B cell (primary cell): ENCODE results near the gene LILRB1. TPM values are rescaled to one million over a fixed set of nuclear protein-coding genes. Genes with fewer than 3 reads are reported as not detected.
"Not testable (repeated sequence)": the region's sequence is repeated elsewhere in the genome, so short reads cannot be mapped to it uniquely, and the experiment has no call there.

ENCODE experiments used
- ATAC-seq: fragments of 200-7000 bp; cut with Tn5 transposase; one replicate; pipeline ENCODE4 v1.10.0; 2021; ENCODE audit warnings: low read depth, mild to moderate bottlenecking, moderate number of reproducible peaks, moderate library complexity
- CTCF ChIA-PET: fragments of 350-600 bp; sonication (Branson Sonifier 250); formaldehyde crosslinking; loops from one replicate; lab custom pipeline; 2021; ENCODE audit warnings: antibody characterized with exemption, inconsistent platforms; lab: Charles Lee
- POLR2A ChIA-PET: fragments of 350-600 bp; sonication (Branson Sonifier 250); formaldehyde crosslinking; loops from one replicate; lab custom pipeline; 2021; ENCODE audit warnings: antibody characterized with exemption; lab: Charles Lee
- DNase-seq: peaks from one replicate; pipeline ENCODE4 v3.0.0; 2013
- H2AFZ ChIP-seq: 2 replicates; pipeline ENCODE4 v1.6.1; 2012; ENCODE audit warnings: mild to moderate bottlenecking, low read depth, low read length; ENCODE audit not compliant: insufficient read depth, poor library complexity, severe bottlenecking
- H3K27ac ChIP-seq, 2 donors: 1 replicate in 1 of 2; 2 replicates in 1 of 2; pipeline ENCODE4 v1.5.1; 2012 to 2013; ENCODE audit warnings: low read length in 2 of 2, mild to moderate bottlenecking in 2 of 2, moderate library complexity in 1 of 2
- H3K27me3 ChIP-seq, 4 experiments: fragments of 200-600 bp in 1 of 4; sonication (generic) in 1 of 4; replicated peaks in 1 of 4; 1 replicate in 2 of 4; 2 replicates in 2 of 4; pipeline versions ENCODE4 v1.6.1 to v1.7.0; 2013 to 2016; ENCODE audit warnings: low read length in 3 of 4, mild to moderate bottlenecking in 2 of 4, mixed read lengths in 1 of 4, moderate library complexity in 1 of 4; ENCODE audit not compliant: insufficient read depth in 4 of 4, control insufficient read depth in 3 of 4; ENCODE audit errors: control extremely low read depth in 1 of 4
- H3K36me3 ChIP-seq, 2 experiments: replicated peaks in 1 of 2; 1 replicate in 1 of 2; 2 replicates in 1 of 2; pipeline versions ENCODE4 v1.6.1 to v1.7.1; 2013; ENCODE audit warnings: low read length in 1 of 2; ENCODE audit not compliant: insufficient read depth in 2 of 2, control insufficient read depth in 1 of 2; ENCODE audit errors: control extremely low read depth in 1 of 2, extremely low read depth in 1 of 2
- H3K4me1 ChIP-seq, 2 donors: fragments of 200-600 bp in 1 of 2; sonication (generic) in 1 of 2; 1 replicate in 1 of 2; 2 replicates in 1 of 2; pipeline versions ENCODE4 v1.5.1 to v1.6.1; 2013 to 2017; ENCODE audit warnings: low read length in 2 of 2; ENCODE audit not compliant: control insufficient read depth in 2 of 2, insufficient read depth in 2 of 2
- H3K4me2 ChIP-seq: replicated peaks from 2 replicates; pipeline ENCODE3; 2012; ENCODE audit warnings: mild to moderate bottlenecking, low read depth, low read length; ENCODE audit not compliant: poor library complexity, severe bottlenecking
- H3K4me3 ChIP-seq, 5 experiments: fragments of 200-600 bp in 1 of 5; sonication (generic) in 1 of 5; 1 replicate in 3 of 5; 2 replicates in 2 of 5; pipeline versions ENCODE4 v1.5.1 to v1.7.0; 2011 to 2016; ENCODE audit warnings: low read length in 4 of 5, mild to moderate bottlenecking in 4 of 5, low read depth in 2 of 5, control low read depth in 1 of 5, moderate library complexity in 1 of 5; ENCODE audit not compliant: insufficient read depth in 1 of 5; ENCODE audit errors: control extremely low read depth in 1 of 5, extremely low read depth in 1 of 5
- H3K79me2 ChIP-seq: fragments of 200-600 bp; sonication (generic); one replicate; pipeline ENCODE4 v1.6.0; 2016; ENCODE audit warnings: low read length; ENCODE audit not compliant: control insufficient read depth, insufficient read depth
- H3K9ac ChIP-seq: fragments of 200-600 bp; sonication (generic); 2 replicates; pipeline ENCODE4 v1.6.1; 2017; ENCODE audit warnings: mild to moderate bottlenecking, low read length, moderate library complexity
- H3K9me3 ChIP-seq, 3 donors: one replicate each; pipeline versions ENCODE4 v1.6.1 to v1.7.1; 2013; ENCODE audit warnings: low read length in 2 of 3; ENCODE audit not compliant: control insufficient read depth in 2 of 3, insufficient read depth in 1 of 3; ENCODE audit errors: control extremely low read depth in 1 of 3
- H4K20me1 ChIP-seq: 2 replicates; pipeline ENCODE4 v1.6.0; 2012; ENCODE audit warnings: mild to moderate bottlenecking, low read length; ENCODE audit not compliant: insufficient read depth, control insufficient read depth, poor library complexity, severe bottlenecking
- H3K27ac Mint-ChIP-seq: one replicate; pipeline ENCODE4 v1.8.0; 2021; ENCODE audit warnings: mixed read lengths
- H3K27me3 Mint-ChIP-seq: one replicate; pipeline ENCODE4 v1.8.0; 2021; ENCODE audit warnings: mixed read lengths
- H3K4me1 Mint-ChIP-seq: one replicate; pipeline ENCODE4 v1.8.0; 2021; ENCODE audit warnings: mixed read lengths
- H3K4me3 Mint-ChIP-seq: one replicate; pipeline ENCODE4 v1.8.0; 2021; ENCODE audit warnings: mixed read lengths
- H3K9me3 Mint-ChIP-seq: one replicate; pipeline ENCODE4 v1.8.0; 2022; ENCODE audit warnings: mixed read lengths; ENCODE audit not compliant: insufficient read depth
- EZH2 ChIP-seq: IDR thresholded peaks from 2 replicates; pipeline ENCODE4 v1.6.1; 2012; ENCODE audit warnings: borderline replicate concordance, low read depth, mild to moderate bottlenecking, moderate library complexity, low read length; ENCODE audit not compliant: insufficient read depth, poor library complexity, severe bottlenecking
- WGBS: methylation state at CpG from one replicate; pipeline ENCODE4 v1.1.5; 2013; ENCODE audit warnings: missing lambda C conversion rate; ENCODE audit not compliant: insufficient coverage; 5-methylcytosine and 5-hydroxymethylcytosine counted together
- intact Hi-C: fragments of 100-400 bp; cut with micrococcal nuclease; formaldehyde crosslinking; loops from one replicate; pipeline ENCODE4 v1.10.0; 2022
- polyA plus RNA-seq: library from polyadenylated mRNA; depleted of rRNA; stranded (reverse); fragments of >200 nt; gene quantifications from 2 replicates; pipeline ENCODE4 v1.2.3, GENCODE V29; 2012
- total RNA-seq, 2 donors: library from RNA; stranded (reverse); fragments of 120-200 nt in 1 of 2; gene quantifications; 1 replicate in 1 of 2; 2 replicates in 1 of 2; pipeline versions ENCODE4 v1.2.3 to v1.2.4, GENCODE V29; 2013 to 2022
- TF ChIP-seq, protein P1 (sequence below): fragments of 200-600 bp; IDR thresholded peaks from one replicate; pipeline ENCODE4 v1.8.0; 2022; ENCODE audit warnings: antibody characterized with exemption, mild to moderate bottlenecking

The LILRB1 gene
- total and polyA plus RNA-seq, 2 donors (not counting 1 experiment from before 2014, with no cell fraction given): 138 to 170 TPM

DNA sequence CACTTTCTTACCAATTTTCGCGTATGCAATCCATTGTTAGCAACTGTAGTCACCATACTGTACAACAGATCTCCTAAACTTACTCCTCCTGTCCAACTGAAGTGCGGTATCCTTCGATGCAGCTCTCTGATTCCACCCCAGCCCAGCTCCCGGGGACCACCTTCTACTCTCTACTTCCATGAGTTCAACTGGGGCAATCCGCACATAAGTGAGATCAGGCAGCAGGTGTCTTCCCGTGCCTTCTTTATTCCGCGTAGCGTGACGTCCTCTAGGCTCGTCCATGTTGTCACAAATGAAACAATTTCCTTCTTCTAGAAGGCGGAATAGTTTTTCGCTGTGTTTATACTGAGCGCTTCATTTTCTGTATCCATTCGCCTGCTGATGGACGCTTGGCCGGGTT lies 8.4 kb downstream of the LILRB1 start:
- ChIA-PET CTCF (interaction anchor here (1.0 to 1.7 kb wide), 5 partner anchors 10 to 45 kb away, joined by 3 to 7 read pairs (median 4); partner anchors contain the start of gene LILRA1), POLR2A (no interaction called here)
- H3K27ac Mint-ChIP-seq: no peak overlapping the region
- TF ChIP-seq, protein P1, sequence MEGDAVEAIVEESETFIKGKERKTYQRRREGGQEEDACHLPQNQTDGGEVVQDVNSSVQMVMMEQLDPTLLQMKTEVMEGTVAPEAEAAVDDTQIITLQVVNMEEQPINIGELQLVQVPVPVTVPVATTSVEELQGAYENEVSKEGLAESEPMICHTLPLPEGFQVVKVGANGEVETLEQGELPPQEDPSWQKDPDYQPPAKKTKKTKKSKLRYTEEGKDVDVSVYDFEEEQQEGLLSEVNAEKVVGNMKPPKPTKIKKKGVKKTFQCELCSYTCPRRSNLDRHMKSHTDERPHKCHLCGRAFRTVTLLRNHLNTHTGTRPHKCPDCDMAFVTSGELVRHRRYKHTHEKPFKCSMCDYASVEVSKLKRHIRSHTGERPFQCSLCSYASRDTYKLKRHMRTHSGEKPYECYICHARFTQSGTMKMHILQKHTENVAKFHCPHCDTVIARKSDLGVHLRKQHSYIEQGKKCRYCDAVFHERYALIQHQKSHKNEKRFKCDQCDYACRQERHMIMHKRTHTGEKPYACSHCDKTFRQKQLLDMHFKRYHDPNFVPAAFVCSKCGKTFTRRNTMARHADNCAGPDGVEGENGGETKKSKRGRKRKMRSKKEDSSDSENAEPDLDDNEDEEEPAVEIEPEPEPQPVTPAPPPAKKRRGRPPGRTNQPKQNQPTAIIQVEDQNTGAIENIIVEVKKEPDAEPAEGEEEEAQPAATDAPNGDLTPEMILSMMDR: no peak
- no peak for TF ChIP-seq EZH2
- WGBS: 94% methylated on average over 15 of the region's 18 CpGs
- no peak overlapping the region for H3K4me3 ChIP-seq
- ATAC-seq: no peak
- no peak for DNase-seq
- H3K4me1 Mint-ChIP-seq: peaks cover 8% of the 10 kb centered on the region
- H3K36me3 ChIP-seq: peaks cover 0 to 16% of the 10 kb centered on the region in 2 experiments
- H3K27me3 ChIP-seq: no peaks in the 10 kb centered on the region
- H3K27me3 Mint-ChIP-seq: peaks cover 4% of the 10 kb centered on the region
- H3K4me1 ChIP-seq: peaks cover 6 to 9% of the 10 kb centered on the region in 2 donors
- H3K79me2 ChIP-seq: no peaks in the 10 kb centered on the region
- H3K9ac ChIP-seq: no peak overlapping the region
- H3K9me3 ChIP-seq: no peaks in the 10 kb centered on the region
- no peak overlapping the region for H3K4me2 ChIP-seq
- H3K4me3 Mint-ChIP-seq: no peak overlapping the region
- H3K27ac ChIP-seq: no peak overlapping the region
- intact Hi-C loops: no loop called here
- H3K9me3 Mint-ChIP-seq: no peaks in the 10 kb centered on the region
- H2AFZ ChIP-seq: no peak overlapping the region
- H4K20me1 ChIP-seq: no peaks in the 10 kb centered on the region

DNA sequence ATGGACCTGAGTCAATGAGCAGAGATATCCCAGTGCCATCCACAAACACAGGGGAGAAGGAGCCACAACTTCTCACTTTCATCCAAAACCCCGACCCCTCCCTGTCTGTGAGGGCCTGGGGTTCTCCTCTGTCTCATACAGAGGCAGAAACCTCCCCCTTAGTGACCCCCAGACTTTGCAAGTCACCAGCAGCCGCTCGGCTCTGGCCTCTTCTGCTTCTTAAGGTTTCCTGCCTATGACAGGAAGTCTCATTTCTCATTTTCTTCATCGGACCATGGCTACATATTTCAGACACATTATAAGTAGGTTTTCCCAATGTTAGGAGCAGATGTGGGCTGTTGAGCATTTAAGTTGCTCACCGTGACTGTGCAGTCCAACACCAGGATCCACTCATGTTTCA lies 12.7 kb downstream of the LILRB1 start:
- H3K27me3 Mint-ChIP-seq, H3K27ac ChIP-seq, H3K4me3 Mint-ChIP-seq, H3K9ac ChIP-seq, ATAC-seq, POLR2A ChIA-PET, H3K4me1 Mint-ChIP-seq, H4K20me1 ChIP-seq, H3K27ac Mint-ChIP-seq, H3K36me3 ChIP-seq, intact Hi-C loops, H3K4me2 ChIP-seq, H3K79me2 ChIP-seq, H3K4me3 ChIP-seq, H3K4me1 ChIP-seq, H3K9me3 ChIP-seq, H3K9me3 Mint-ChIP-seq, H2AFZ ChIP-seq, DNase-seq, H3K27me3 ChIP-seq: not testable (repeated sequence)
- WGBS: 24% methylated on average over 3 of the region's 5 CpGs
- CTCF ChIA-PET: interaction anchor here (0.6 kb wide), 1 partner anchor 164 kb away, joined by 3 read pairs; no protein-coding TSS in a partner anchor

DNA sequence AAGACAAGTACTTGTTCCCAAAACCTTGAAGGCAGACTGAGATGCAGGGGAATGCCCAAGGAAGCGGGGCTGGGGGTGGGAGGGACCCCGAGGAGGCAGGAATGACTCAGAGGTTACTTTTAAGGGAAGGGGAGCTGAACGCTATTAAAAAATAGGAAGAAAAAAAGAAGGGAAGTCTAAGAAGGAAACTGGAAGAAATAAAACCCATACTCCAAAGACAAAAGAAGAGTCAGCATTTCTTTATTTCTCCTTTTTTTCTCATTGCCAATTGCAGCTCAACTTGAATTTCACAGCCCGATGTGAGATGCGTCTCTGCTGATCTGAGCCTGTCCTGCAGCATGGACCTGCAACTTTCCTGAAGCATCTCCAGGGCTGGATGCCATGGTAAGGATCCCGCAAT lies 13.3 kb downstream of the LILRB1 start:
- DNase-seq, H3K4me3 ChIP-seq, H3K9ac ChIP-seq, H4K20me1 ChIP-seq, H3K27me3 Mint-ChIP-seq, H3K79me2 ChIP-seq, H3K4me3 Mint-ChIP-seq, H3K36me3 ChIP-seq, POLR2A ChIA-PET, H3K9me3 Mint-ChIP-seq, CTCF ChIA-PET, H3K4me1 ChIP-seq, H3K4me2 ChIP-seq, H2AFZ ChIP-seq, H3K9me3 ChIP-seq, H3K27me3 ChIP-seq, H3K27ac Mint-ChIP-seq, ATAC-seq, H3K4me1 Mint-ChIP-seq, H3K27ac ChIP-seq, intact Hi-C loops: not testable (repeated sequence)
- 83% methylated on average over 1 of the region's 6 CpGs for WGBS
